ENCODE results near the gene BPIFA3. TPM values are rescaled to one million over a fixed set of nuclear protein-coding genes. Genes with fewer than 3 reads are reported as not detected.

BPIFA3 gene
- total RNA-seq, 1 donor = not detected

- DNase-seq (ENCODE audit: low read depth) = no peak
- no peak for TF ChIP-seq CTCF (IDR thresholded peaks at IDR 0.05; ENCODE audit: insufficient read depth, low read depth, low read length)
- H3K4me3 ChIP-seq (ENCODE audit: low read depth, low read length) = no peak overlapping the region
Measured at GRCh38 chr20:33233129-33233774, 16.1 kb downstream of the BPIFA3 start.

GRCh38 chr20:33234050-33234449 lies 16.9 kb downstream of the BPIFA3 start:
- no peak for DNase-seq (ENCODE audit: low read depth)
- H3K4me3 ChIP-seq (ENCODE audit: low read depth, low read length) = no peak overlapping the region
- no peak for TF ChIP-seq CTCF (IDR thresholded peaks at IDR 0.05; ENCODE audit: insufficient read depth, low read depth, low read length)

GRCh38 chr20:33235696-33236095 lies 18.5 kb downstream of the BPIFA3 start, which contains the start of gene BPIFA1:
BPIFA1 (plus strand) TSS chr20:33235996; CDS start chr20:33237712, 1,716 bp downstream.
- no peak for DNase-seq (ENCODE audit: low read depth)
- TF ChIP-seq CTCF (IDR thresholded peaks at IDR 0.05; ENCODE audit: insufficient read depth, low read depth, low read length) = no peak
- H3K4me3 ChIP-seq (ENCODE audit: low read depth, low read length) = no peak within 1 kb of the TSS

- TF ChIP-seq CTCF (IDR thresholded peaks at IDR 0.05; ENCODE audit: insufficient read depth, low read depth, low read length) = no peak
- no peak for DNase-seq (ENCODE audit: low read depth)
- H3K4me3 ChIP-seq (ENCODE audit: low read depth, low read length) = no peak overlapping the region
Measured at GRCh38 chr20:33236351-33236750, 19.2 kb downstream of the BPIFA3 start.

GRCh38 chr20:33237989-33238388 lies 20.8 kb downstream of the BPIFA3 start:
- no peak for TF ChIP-seq CTCF (IDR thresholded peaks at IDR 0.05; ENCODE audit: insufficient read depth, low read depth, low read length)
- no peak for DNase-seq (ENCODE audit: low read depth)
- no peak overlapping the region for H3K4me3 ChIP-seq (ENCODE audit: low read depth, low read length)

- no peak for DNase-seq (ENCODE audit: low read depth)
- TF ChIP-seq CTCF (IDR thresholded peaks at IDR 0.05; ENCODE audit: insufficient read depth, low read depth, low read length) = no peak
- no peak overlapping the region for H3K4me3 ChIP-seq (ENCODE audit: low read depth, low read length)
Measured at GRCh38 chr20:33239418-33239817, 22.3 kb downstream of the BPIFA3 start.
